Middle frontal gyrus (tissue), 1 donor: ENCODE measurements around the gene EHF.
"Not testable (repeated sequence)": the region's sequence is repeated elsewhere in the genome, so short reads cannot be mapped to it uniquely, and the experiment has no call there.

Source experiments
- DNase-seq: peaks from one replicate; pipeline ENCODE4 v3.0.0-alpha.2; 2015; ENCODE audit warnings: low spot score; ENCODE audit errors: extremely low spot score

The EHF gene

DNA sequence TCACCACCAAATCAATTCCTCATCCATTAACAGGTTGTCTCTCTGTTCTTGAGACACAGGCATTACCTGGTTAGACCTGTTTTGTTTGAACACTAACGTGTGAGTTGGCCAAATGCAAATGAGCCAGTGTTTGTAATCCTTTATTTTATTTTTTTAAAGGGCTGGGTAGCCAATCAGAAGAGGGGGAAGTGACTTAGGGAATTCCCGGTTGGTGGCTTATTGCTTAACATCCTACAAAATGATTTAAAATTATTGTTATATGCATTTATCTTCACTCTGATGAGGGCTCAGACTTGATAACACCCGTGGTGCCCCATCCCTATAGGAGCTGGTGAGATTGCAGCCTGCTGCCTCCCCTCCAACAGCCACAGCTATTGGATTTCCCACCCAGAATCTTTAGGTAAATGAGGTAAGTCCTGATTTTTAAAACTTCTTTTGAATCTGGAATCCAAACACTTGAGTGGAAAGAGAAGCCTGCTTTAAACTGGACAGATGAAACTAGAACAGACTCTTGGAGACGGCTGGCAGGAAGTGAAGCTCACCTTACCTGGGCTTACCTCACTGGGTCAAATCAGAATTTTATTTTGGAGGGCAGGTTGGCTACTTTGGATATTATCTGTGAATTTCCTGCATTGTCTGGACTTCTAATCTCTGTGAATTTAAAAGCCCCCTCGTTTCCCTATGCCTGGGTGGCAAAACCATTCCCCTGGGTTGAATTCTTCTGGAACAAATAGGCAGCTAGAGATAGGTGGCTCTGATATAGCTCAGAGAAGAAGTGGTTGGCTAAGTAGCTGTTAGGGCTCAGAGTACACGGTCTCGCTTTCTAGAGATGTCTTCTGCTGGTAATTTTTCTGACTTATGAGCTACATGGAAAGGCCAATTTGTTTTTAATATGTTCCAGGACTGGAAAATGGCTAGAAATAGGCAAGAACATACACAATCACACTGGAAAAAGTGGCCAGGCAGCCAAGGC is at the start of gene EHF:
Gene EHF (plus strand): TSS at position 274 of the 973 bp plus-strand sequence. CDS start 21,538 bp downstream, outside the sequence.
- DNase-seq = no peak

DNA sequence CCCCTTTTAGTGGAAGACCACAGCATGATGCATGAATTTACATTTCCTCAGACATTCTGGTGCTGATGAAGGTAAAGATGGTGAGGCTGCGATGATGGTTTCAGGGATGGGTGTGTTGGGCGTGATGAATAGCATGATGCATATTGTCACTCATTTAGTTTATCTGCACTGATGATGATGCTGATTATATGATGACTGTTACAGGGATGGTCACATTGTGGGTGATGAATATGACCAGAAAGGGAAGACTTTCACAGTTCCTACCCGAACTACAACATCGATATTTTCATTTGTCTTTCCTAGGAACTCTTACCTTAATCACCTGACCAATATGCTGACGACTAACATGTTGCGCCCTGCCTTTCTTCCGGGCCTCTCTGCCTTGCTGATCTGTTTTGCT is 47.4 kb upstream of the EHF start:
- DNase-seq = no peak

DNA sequence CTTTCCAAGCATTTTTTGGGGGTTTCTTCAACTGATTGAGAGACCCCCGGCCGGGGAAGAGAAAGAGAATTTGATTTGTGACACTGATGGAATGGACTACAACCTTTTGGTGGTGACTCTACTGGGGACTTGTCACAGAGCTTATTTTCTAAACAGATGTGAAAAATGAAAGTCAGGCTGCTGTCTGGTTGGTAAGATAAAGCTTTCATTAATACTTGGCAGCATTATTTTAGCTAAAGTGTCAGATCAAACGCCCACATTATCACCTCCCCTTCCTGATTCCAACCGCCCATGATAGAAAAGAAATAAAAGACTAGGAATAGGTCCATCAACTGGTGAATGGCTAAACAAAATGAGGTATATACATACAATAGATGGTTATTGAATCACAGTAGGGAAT is 45.6 kb upstream of the EHF start:
- DNase-seq = no peak

DNA sequence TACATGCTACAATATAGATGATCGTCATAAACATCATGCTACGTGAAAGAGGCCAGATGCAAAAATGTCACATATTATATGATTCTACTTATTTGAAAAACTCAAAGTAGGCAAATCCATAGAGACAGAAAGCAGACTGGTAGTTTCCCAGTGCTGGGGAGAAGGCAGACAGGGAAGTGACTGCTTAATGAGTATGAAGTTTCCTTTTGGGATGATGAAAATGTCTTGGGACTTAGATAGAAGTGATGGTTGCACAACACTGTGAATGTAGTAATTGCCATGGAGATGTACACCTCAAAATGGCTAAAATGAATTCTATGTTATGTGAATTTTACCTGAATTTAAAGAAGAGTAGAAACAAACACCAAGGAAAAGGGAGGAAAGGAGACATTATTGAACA is 45.2 kb upstream of the EHF start:
- no peak for DNase-seq

DNA sequence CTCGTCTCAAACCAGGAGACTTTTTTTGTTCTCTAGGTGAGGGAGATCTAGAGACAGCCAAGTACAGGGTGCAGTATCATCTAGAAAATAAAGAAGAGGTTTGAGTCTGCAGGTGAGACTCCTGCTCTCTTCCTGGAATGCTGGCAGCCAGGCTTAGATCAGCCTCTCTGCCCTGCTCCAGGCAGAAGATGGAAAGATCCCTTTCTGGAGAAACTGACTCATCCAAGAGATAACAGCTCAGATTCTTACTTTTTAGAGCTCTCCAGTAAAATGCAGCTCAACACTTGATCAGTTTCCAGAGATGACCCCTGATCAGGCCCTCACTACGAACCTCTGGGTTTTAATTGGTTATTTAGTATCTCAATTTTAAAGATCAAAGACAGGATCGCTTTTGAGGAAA is 44.6 kb upstream of the EHF start:
- no peak for DNase-seq

DNA sequence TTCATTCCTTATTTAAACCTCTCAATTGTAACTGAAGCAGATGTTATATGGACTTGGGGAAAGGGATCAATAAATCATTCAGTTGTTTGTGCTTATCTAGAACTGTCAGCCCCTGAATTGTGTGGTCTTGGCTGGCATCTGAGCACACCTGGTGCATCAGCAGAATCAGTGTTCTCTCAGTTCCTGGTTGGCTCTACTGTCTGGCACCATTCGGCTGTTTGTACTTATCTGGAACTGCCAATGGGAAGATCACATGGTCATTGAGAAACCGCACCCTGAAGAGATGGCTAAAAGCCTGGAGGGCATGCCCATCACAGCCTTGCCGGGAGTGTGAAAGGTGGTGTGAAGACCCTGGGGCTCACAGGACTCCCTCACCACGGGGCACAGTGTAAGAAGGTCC is 37.1 kb upstream of the EHF start:
- DNase-seq = no peak

DNA sequence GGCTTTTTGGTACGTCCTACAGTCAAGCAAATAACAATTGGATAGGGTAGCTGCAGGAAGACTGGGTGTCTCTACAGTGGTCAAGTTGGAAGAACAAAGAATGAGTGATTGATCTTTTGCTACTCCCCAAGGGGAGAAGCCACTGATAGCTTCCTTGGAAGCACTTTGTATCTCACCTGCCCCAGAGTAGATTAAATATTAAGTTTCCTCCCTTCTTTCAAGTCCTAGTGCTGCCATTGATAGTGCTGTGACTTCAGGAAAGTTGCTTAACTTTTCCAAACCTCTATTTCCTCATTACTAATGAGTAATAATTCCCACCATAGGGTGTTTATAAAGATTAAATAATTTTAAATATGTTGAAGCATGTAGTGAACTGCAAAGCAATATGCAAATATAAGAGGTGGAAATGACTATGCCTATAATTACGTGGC is 35.6 kb upstream of the EHF start:
- DNase-seq = no peak

DNA sequence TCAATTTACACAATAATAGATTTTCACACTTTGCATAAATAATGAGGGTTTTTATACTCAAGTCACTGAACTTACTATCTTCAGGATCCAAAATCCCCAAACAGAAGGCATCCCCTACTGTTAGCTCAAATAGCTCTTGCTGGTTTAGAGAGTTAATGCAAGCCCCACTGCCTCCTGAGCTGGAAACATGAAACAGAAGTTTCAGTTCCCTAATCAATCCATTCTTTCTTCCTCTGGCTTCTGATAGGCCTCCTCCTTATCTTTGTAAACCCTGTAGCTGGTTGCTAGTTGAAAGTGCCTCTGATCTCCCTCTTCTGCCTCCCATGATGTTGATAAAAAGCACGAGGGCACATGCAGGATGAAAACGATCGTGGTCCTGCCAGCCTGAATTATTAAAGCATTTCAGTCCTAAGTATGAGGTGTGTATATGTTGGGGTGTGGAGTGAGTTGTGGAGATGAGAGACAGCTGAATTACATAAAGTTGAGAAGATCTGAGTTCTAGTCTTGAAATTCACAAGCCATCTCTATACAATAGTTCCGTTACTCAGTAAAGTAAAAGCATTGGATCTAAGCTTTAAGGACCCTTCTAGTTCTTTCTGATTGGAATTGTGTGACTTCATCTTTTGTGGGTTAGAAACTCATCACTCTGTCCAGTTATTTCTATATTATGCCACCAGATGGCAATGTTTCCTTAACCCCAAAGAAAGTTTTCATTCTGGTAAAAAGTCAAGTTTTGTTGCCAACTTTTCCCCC is 35.0 kb upstream of the EHF start:
- peak; percentile 54 for DNase-seq

DNA sequence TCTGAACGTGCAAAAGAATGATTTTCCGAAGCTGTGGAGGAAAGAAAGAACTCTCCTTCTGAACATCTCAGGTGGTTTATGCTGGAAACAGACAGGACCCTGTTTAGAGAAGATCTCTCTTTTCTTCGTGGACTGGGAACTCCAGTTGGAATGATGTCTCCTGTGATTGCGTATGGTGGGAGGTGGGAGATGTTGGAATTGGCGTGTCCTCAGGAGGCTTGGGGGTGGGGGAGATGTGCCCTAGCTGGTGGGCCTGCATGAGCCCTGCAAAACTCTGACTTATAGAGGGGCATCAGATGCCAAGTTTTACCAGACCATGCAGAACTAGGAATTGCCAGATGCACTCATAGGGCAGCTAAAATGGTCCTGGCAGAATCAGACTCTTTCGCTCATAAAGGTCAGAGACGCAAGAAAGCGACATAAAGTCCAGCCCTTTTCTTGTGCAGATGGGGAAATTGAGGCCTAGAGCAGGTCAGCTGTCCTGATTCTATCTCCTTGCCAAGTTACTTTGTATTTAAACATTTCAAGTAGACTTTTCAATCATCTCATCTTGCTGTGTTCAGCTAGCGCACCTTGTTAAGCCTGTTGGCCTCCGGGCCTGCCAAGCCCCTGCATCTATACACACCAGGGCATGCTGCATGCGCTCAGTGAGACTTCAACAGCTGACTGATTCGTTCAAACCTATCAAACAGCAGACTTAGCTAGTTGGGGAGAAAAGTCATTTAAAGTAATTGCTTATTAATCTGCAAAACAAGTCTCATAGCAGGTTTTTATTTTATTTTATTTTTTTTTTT is 34.2 kb upstream of the EHF start:
- no peak for DNase-seq

DNA sequence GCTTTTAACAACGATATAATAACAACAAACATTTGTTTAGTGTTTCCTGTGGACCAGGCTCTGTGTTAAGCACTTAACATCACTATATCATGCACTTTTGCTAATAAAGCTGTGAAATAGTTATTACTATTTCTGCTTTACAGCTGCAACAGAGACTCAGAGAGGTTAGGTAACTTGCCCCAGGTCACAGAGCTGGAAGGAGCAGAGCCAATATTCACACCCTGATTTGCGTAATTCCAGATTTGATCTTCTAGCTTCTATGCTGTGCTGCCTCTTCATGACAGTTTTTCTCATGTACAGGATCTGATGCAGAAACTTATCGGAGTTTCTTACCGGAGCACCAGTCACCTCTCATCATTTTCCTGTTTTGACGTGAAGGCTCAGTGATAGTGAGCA is 33.6 kb upstream of the EHF start:
- no peak for DNase-seq

DNA sequence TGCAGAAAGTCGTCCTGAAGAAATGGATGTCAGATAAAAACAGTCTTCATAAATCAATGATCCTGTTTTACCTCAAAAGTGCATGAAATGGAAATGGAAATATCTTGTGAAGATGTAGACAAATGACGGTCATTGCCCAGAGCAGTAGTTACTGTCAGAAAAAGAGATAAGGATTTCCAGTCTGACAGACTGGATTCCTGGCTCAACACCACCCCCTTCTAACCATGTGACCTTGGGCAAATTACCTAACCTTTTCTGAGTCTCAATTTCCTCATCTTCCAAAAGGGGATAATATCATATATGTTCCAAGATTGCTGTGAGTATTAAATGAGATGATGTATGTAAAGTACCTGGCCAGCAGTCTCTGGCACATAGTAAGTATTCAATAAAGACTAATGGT is 32.9 kb upstream of the EHF start:
- no peak for DNase-seq

DNA sequence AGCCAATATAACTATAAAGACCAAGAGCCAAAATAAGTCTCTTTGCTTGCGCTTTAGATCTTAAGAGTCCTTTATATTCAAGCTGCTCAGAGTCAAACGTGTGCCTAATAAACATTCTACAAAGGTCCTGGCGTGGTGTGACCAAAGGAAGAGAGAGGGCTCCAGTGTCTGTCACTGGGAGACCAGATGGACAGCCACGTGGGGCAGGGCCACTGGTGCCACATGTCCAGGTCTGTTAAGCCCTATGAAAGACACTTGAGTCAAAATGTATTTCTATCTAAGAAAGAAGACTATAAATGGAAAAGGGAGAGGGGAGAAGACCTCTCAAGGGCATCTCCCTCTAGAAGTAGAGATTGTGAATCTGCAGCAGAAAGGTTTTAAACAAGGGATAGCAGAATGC is 32.2 kb upstream of the EHF start:
- no peak for DNase-seq

DNA sequence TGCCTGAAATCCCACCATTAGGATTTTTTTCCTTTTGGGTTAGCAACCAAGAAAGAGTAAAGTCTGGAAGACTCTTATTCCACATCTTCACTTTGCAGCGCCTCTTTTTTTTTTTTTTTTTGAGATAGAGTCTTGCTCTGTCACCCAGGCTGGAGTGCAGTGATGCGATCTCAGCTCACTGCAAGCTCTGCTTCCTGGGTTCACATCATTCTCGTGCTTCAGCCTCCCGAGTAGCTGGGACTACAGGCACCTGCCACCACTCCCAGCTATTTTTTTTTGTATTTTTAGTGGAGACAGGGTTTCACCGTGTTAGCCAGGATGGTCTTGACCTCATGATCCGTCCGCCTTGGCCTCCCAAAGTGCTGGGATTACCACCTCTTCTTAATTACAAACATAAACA is 31.7 kb upstream of the EHF start:
- DNase-seq = not testable (repeated sequence)

DNA sequence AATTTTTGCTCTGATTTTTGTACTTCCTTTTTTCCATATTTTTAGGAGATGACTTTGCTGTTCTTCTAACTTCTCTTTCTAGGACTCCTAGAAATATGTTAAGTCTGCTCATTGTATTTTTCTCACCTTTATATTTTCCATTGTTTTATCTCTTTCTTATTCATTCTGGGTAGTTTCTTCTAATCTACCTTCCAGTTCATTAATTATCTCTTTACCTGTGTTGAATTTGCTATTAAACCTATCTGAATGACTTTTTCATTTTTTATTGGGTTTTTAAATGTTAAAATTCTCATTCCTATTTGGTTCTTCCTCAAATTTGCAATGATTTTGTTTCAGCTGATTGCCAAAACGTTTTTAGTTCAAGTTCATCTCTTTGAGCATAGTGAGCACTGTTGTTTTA is 27.8 kb upstream of the EHF start:
- DNase-seq = no peak

DNA sequence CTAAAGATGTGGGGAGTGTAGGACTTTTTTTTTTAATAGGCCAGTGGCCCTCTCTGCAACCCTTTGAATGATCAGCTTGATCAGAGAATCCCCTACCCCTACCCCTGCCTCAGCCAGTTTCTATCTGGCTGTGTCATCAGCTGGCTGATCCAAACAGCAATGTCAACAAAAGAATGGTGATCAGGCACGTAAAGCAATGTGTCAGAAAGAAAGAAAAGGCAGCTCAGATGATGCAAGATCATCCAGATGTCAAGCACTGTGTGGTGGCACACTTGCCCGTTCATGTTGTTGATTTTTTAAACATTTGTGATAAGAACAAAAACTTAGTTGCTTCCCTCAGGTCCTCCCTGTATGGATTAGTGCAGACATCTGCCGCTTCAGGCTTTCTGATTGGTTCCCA is 26.3 kb upstream of the EHF start:
- no peak for DNase-seq

DNA sequence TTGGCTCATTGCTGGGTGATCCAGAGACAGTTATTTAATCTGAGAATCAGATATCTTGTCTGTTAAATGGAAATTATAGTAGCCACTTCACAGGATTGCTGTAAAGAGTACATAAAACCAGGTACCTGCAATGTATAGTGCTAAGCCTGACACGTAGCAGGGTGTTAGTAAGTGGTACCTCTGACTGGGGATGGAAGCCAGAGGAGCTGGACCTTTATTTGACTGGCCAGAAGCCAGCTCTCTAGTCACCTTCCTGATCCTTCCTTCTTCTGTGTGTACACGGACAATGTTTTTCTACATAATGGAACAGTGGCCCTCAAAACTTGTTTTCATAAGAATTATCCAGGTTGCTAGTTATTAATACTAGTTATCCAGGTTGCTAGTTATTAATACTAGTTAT is 25.5 kb upstream of the EHF start:
- DNase-seq = no peak

DNA sequence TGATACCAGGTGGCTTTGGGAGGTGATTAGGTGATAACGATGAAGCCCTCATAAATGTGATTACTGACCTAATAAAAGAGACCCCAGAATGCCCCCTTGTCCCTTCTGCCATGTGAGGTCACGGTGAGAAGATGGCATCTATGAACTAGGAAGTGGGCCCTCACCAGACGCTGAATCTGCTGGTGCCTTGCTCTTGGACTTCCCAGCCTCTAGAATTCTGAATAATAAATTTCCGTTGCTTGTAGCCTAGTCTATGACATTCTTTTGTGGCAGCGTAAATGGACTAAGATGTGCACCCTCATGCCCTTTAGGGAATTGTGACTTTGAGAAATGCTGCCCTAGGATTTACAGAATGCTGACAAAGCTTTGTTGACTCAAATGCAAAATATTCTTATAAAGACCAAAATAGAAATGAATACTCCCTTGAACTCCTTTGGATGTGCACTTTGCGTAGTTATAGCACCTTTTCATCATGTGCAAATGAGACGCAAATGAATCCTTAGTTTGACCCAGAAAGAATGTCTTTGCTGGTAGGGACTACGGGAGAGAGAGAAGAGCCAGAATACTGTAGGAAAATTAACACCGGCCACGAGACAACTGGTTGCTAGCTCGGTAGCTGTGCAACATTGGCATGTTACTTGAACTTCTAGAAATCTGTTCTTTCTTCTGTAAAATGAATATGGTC is 24.8 kb upstream of the EHF start:
- no peak for DNase-seq

DNA sequence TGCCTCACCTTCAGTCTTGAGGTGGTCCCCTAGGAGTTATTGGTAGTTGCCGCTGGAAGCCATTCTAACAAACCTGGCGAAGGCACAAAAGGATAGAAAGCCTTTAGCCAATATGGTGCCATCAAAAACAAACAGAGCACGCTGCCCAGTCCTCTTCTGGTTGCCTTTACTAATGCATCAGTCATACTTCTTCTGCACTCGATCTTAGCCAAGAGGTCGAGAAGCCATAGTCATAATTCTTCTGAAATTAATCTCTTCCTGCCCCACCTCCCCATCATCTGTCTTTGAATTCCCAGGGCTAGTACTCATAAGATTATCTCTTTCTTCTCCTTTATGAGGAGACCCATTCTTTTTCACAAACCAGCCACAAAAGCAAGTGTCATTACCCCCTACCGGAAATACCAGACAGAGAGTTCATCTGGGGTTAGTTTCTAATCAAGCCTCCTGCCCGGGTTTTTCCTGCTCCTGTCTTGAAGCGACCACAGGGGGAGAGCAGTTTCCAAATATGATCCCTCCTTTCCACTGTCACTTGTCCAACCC is 21.4 kb upstream of the EHF start:
- no peak for DNase-seq

DNA sequence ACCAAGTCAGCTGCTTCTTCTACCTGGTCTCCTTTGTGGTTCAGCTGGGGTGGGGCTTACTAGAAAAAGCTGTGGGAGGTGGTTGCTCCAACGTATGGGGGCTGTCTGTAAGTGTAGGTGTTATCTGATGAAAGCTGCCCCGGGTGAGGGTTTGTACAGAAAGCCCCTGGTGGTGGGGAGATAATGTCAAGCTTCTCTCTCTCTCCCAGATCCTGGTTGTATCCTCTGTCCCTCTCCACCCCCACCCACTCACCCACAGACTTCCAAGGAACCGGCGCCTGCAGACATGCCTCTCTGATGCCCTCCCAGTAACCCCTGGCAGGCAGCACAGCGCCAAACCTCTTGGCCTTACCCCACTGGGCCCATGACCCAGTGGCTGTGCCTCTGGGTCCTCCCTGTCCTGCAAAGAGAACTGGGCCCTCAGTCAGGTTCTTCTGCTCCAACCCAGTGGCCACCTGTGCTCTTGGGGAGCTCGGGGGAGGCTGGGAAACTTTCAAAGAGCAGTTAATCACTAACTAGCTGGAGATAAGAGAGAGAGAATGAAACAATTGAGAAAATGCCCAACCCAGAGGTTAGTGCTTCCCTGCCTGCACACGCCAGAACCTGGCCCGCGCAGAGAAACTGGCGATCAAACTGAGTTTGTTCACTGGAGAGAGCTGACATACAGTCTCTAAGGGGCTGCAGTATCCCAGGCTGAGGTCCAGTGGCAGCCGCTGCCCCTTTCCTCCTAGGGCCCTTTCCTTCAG is 20.4 kb upstream of the EHF start:
- DNase-seq = no peak

DNA sequence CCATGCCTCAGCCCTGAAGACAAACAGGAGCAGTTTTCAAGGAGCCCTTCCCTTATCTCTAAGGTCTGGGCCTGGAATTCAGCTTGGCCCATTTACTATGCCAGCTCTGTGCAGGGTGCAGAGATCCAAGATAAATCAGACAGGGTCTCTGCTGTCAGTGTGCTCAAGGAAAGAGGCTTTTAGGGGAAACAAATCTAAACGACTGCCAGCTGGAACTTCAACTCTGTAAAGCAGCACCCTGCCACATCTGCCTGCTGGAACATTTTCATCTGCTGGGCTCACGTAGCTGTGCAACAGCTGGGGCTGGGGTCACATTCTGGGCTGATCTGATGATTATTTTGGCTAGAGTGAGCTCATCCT is 19.8 kb upstream of the EHF start:
- no peak for DNase-seq
